ENCODE data around the gene MTFR1L. TPM values are rescaled to one million over a fixed set of nuclear protein-coding genes. Genes with fewer than 3 reads are reported as not detected.

The MTFR1L gene
- polyA plus RNA-seq, 2 of the 4 experiments (the other 2 are of a cell fraction) = 26.1 TPM

DNA sequence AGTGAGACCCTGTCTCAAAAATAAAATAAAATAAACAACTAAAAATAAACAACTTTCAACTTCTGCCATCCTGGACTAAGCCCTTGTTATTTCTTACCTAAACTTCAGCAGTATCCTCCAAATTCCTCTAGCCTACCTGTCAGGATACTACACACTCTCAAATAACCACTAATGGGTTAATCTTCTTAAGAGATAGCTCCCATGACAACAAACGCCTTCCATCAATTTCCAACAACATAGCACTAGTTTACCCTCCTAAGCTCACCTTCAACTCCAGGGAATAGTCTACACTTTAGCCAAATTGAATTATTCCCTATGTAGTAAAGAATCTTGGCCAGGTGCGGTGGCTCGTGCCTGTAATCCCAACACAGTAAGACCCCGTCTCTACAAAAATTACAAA, 28.2 kb downstream of the MTFR1L start:
- POLR2A ChIA-PET = no interaction called here
- no peak for ATAC-seq
- WGBS (ENCODE audit: missing lambda C conversion rate) = 88% methylated on average over 4 of the region's 4 CpGs
- DNase-seq (ENCODE audit: low read depth in 1 of 2, low spot score in 1 of 2) = no peak
- TF ChIP-seq KDM1A (IDR thresholded peaks at IDR 0.05; ENCODE audit: low read depth) = no peak
- no peak for TF ChIP-seq RCOR1 (IDR thresholded peaks at IDR 0.05; ENCODE audit: low read depth, low read length)
- no peak for TF ChIP-seq EHF (CRISPR knock-in tag; IDR thresholded peaks at IDR 0.05)
- no peak for TF ChIP-seq HEYL (CRISPR knock-in tag; IDR thresholded peaks at IDR 0.05)
- TF ChIP-seq EHMT2 (IDR thresholded peaks at IDR 0.05; ENCODE audit: low read depth) = no peak
- TF ChIP-seq EP300 (IDR thresholded peaks at IDR 0.05) = no peak
- TF ChIP-seq HOXB13 (CRISPR knock-in tag; IDR thresholded peaks at IDR 0.05; ENCODE audit: low read depth) = no peak
- TF ChIP-seq RARB (CRISPR knock-in tag; IDR thresholded peaks at IDR 0.05) = no peak
- TF ChIP-seq CHD4 (IDR thresholded peaks at IDR 0.05; ENCODE audit: borderline replicate concordance) = no peak
- Histone ChIP-seq H3K4me2 (no peak overlapping the region), H3K27ac (no peak overlapping the region), H3K4me1 (no peaks in the 10 kb centered on the region), H3K9me3 (no peaks in the 10 kb centered on the region), H3K4me3 (no peak overlapping the region)
- FAIRE-seq = no peak
- CTCF ChIA-PET = interaction anchor here (0.9 to 2.0 kb wide), 5 partner anchors 11 to 81 kb away, joined by 3 to 4 read pairs (median 4); no protein-coding TSS in a partner anchor

DNA sequence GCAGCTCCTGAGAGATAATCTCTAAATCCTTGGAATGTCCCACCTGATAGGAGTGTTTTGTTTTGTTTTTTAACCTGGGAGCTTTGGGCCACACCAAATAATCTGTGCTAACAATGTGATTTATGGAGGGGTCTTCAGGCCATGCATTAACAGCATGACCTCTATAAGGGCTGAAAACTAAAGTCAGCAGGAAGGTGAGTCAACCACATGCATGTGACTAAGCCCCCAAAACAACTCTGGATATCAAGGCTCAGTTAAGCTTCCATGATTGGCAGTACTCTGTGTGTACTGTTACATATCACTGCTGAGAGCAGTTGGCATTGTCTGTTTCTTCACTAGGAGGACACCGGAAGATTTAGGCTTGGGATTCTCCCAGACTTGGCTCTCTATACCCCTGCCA, 28.8 kb downstream of the MTFR1L start:
- DNase-seq (ENCODE audit: low read depth in 1 of 2, low spot score in 1 of 2) = no peak
- TF ChIP-seq, protein P1, sequence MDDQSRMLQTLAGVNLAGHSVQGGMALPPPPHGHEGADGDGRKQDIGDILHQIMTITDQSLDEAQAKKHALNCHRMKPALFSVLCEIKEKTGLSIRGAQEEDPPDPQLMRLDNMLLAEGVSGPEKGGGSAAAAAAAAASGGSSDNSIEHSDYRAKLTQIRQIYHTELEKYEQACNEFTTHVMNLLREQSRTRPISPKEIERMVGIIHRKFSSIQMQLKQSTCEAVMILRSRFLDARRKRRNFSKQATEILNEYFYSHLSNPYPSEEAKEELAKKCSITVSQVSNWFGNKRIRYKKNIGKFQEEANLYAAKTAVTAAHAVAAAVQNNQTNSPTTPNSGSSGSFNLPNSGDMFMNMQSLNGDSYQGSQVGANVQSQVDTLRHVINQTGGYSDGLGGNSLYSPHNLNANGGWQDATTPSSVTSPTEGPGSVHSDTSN (IDR thresholded peaks at IDR 0.05) = no peak
- TF ChIP-seq NPAS2 (CRISPR knock-in tag; IDR thresholded peaks at IDR 0.05; ENCODE audit: borderline replicate concordance) (no peak), CBX8 (IDR thresholded peaks at IDR 0.05) (no peak), CHD2 (IDR thresholded peaks at IDR 0.05; ENCODE audit: low read length, partially characterized antibody) (no peak), EHMT2 (IDR thresholded peaks at IDR 0.05; ENCODE audit: low read depth) (no peak), MAFK (IDR thresholded peaks at IDR 0.05; ENCODE audit: partially characterized antibody) (no peak), RFX5 (IDR thresholded peaks at IDR 0.05) (no peak), TFCP2L1 (CRISPR knock-in tag; IDR thresholded peaks at IDR 0.05) (no peak), ZSCAN20 (CRISPR knock-in tag; IDR thresholded peaks at IDR 0.05) (no peak), KDM1A (IDR thresholded peaks at IDR 0.05; ENCODE audit: low read depth) (no peak), CHD4 (IDR thresholded peaks at IDR 0.05; ENCODE audit: borderline replicate concordance) (no peak), ESRRA (IDR thresholded peaks at IDR 0.05; ENCODE audit: borderline replicate concordance, low read length) (no peak), TP53 (CRISPR knock-in tag; IDR thresholded peaks at IDR 0.05) (no peak), HEYL (CRISPR knock-in tag; IDR thresholded peaks at IDR 0.05) (no peak)
- TF ChIP-seq, protein P2, sequence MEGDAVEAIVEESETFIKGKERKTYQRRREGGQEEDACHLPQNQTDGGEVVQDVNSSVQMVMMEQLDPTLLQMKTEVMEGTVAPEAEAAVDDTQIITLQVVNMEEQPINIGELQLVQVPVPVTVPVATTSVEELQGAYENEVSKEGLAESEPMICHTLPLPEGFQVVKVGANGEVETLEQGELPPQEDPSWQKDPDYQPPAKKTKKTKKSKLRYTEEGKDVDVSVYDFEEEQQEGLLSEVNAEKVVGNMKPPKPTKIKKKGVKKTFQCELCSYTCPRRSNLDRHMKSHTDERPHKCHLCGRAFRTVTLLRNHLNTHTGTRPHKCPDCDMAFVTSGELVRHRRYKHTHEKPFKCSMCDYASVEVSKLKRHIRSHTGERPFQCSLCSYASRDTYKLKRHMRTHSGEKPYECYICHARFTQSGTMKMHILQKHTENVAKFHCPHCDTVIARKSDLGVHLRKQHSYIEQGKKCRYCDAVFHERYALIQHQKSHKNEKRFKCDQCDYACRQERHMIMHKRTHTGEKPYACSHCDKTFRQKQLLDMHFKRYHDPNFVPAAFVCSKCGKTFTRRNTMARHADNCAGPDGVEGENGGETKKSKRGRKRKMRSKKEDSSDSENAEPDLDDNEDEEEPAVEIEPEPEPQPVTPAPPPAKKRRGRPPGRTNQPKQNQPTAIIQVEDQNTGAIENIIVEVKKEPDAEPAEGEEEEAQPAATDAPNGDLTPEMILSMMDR (IDR thresholded peaks at IDR 0.05) = no peak
- TF ChIP-seq, protein P3, sequence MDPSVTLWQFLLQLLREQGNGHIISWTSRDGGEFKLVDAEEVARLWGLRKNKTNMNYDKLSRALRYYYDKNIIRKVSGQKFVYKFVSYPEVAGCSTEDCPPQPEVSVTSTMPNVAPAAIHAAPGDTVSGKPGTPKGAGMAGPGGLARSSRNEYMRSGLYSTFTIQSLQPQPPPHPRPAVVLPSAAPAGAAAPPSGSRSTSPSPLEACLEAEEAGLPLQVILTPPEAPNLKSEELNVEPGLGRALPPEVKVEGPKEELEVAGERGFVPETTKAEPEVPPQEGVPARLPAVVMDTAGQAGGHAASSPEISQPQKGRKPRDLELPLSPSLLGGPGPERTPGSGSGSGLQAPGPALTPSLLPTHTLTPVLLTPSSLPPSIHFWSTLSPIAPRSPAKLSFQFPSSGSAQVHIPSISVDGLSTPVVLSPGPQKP (IDR thresholded peaks at IDR 0.05; ENCODE audit: low read depth, low read length) = no peak
- TF ChIP-seq, protein P4, sequence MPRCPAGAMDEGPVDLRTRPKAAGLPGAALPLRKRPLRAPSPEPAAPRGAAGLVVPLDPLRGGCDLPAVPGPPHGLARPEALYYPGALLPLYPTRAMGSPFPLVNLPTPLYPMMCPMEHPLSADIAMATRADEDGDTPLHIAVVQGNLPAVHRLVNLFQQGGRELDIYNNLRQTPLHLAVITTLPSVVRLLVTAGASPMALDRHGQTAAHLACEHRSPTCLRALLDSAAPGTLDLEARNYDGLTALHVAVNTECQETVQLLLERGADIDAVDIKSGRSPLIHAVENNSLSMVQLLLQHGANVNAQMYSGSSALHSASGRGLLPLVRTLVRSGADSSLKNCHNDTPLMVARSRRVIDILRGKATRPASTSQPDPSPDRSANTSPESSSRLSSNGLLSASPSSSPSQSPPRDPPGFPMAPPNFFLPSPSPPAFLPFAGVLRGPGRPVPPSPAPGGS (IDR thresholded peaks at IDR 0.05) = no peak
- TF ChIP-seq, protein P5, sequence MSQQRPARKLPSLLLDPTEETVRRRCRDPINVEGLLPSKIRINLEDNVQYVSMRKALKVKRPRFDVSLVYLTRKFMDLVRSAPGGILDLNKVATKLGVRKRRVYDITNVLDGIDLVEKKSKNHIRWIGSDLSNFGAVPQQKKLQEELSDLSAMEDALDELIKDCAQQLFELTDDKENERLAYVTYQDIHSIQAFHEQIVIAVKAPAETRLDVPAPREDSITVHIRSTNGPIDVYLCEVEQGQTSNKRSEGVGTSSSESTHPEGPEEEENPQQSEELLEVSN (IDR thresholded peaks at IDR 0.05; ENCODE audit: borderline replicate concordance, low read depth) = no peak
- ChIA-PET POLR2A (no interaction called here), CTCF (interaction anchor here (0.9 to 2.0 kb wide), 5 partner anchors 12 to 80 kb away, joined by 3 to 4 read pairs (median 4); no protein-coding TSS in a partner anchor)
- Histone ChIP-seq H3K4me3 (no peak overlapping the region), H3K27ac (no peak overlapping the region), H3K4me2 (no peak overlapping the region), H3K4me1 (no peaks in the 10 kb centered on the region), H3K9me3 (no peaks in the 10 kb centered on the region)
- WGBS (ENCODE audit: missing lambda C conversion rate) = 0% methylated on average over 1 of the region's 1 CpG
- ATAC-seq = no peak
- FAIRE-seq = no peak
